CD4-positive, alpha-beta T cell treated with Interleukin-21 for 1 hour (primary cell): ENCODE measurements around the gene SVEP1.
"Not testable (repeated sequence)": the region's sequence is repeated elsewhere in the genome, so short reads cannot be mapped to it uniquely, and the experiment has no call there.

Experiments
- DNase-seq: peaks from one replicate; pipeline ENCODE4 v3.0.0-alpha.2; 2020

Gene SVEP1

DNA sequence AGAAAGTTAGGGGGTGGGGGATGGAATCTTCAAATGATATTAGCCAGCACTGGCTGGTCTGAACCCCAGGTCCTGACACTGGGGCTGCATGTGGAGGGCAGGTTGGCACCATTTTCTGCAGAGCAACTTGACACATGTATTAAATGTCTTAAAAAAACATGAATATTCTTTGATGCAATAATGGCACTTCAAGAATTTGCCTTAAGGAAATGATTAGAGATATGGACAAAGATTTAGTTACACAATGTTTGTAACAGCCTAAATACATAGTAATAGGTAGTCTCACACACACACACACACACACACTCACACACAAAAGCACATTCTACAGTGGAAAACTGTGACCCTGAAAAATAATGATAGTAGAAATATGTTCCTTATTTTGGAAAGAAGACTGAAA lies 3.6 kb downstream of the SVEP1 start:
- no peak for DNase-seq

DNA sequence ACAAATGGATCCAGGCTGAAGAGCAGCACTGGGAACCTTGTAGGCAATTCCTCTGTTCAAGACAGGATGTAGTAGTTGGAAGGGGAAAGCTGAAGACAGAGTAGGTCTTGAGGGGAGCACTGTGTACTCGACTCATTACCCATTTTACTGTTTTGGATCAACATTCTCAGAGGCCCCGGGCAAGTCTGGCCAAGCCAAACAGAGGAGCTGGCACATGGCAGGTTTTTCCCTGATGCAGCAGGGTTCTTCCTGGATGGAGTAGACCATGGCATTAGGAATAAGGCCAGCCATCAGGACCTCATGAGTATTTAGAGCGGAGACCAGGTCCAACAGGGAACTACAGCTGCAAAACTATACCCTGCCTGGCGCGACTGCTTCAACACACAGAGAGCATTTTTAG lies 4.4 kb downstream of the SVEP1 start:
- no peak for DNase-seq

DNA sequence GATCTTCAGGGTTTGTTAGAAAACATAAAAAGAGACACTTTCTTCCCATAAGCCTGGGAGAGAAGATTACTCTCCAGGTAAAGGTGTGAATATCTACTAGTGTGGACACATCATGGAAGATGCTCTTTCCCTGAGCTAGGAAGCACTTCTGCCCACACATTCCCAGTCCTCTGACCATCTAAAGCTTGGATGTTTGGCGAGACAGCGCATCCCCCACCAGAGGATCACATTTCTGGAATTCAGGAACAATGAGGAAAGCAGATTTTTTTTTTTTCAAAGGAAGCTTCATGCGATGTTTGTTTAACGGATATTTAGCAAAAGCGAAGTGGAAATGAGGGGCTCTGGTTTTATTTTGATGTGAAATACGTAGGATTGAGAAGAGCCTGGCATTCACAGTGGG lies 6.2 kb downstream of the SVEP1 start:
- DNase-seq, result no peak

DNA sequence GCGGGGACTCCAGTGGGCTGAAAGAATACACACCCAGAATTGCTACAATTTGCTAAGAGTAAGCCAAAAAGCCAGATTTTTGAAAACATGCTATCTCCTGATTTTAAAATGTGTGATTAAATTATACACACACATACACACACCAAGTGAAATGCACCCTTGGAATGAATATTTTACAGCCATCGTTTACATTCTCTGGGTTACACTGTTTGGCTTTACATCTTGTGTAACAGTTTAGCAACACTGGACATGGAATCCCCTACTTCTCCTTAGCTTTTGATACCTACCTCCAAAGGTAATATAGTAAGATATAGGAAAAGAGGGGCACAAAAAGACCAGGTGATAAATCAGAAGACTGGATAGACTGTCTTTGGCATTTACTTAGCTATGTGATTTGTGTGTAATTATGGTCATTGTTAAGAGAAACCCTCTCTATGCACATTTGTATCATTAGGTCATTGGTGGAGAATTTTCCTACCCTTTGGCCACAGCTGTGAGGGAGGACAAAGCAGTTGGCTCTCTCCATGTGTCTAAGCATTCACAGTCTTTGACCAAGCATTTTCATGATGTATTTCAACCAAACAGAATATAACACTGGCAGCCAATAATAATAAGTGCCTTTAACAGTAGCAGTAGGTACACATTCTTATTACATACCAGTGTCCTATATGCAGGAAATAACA lies 7.6 kb downstream of the SVEP1 start:
- no peak for DNase-seq

DNA sequence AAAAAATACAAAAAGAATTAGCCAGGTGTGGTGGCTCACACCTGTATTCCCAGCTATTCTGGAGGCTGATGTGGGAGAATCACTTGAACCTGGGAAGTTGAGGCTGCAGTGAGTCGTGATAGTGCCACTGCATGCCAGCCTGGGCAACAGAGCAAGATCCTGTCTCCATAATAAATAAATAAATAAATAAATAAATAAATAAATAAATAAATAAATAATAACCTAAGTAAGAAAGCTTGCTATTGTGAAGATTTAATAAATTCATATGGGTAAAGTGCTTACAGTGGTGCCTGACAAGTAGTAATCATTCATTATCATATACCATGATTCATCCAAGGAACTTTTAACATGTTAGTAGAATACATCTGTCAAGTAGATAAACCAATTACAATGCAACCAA lies 13.4 kb downstream of the SVEP1 start:
- no peak for DNase-seq

DNA sequence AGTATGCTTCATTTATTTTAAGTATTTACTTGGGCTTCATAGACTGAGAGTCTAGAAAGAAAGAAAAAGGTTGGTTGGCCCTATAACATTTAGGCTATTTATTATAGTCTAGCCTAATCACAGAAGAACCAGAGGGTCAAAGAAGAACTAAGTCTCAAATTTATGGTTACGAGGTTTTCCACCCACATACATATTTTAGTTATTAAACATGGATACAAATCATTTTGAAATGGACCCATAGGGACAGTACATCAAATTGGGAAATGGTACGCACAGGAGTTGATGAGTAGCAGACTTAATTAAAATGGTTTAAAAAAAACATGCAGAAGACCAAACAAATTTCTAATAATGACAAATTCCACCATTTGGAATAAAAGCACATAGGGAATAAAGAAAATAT lies 17.7 kb downstream of the SVEP1 start:
- DNase-seq, result no peak

DNA sequence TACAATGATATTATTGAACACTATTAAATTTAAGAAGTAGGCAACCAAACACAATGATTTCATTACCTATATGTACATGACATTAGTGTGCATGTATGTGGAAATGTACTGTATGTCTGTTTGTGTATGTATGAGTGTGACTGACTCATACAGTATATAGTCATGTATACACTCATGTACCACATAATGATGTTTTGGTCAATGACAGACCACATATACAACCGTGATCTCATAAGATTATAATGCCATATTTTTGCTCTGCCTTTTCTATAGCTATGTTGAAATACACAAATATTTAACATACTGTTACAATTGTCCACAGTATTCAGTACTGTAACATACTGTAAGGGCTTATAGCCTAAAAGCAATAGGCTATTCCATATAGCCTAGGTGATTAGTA lies 19.7 kb downstream of the SVEP1 start:
- DNase-seq, result no peak

DNA sequence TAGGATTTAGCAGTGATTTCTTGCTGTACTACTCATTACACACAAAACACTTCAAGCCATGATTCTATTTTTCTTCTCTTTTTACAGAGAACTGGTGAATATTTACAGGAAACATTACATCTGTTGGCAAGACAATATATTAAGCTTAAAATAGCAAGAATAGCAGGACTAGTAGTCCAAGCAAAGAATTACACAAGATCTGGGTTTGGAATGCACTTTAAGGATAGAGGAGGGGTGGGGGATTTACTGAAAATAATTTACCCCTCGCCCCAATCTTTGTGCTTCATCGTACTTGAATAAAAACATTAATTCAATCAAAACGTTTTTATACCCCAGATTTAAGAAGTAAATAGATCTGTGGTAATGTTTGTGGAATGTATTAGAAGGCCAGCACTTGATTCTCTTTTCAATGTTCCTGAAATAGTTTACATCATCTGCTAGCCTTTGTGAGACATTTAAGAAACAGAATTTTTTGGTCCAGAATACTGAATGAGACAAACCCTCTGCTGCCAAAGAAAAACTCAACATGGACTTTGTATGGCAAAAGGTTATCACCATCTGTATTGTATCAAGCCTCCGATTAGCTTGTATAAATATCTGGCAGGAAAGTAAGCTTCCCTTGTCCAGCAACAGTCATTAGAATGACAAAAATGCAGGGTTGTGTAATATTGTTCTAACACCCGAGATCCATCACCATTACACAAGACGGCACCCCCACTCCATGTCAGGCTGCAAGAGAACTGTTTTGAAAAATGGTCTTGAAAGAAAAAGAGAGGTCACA lies 23.8 kb downstream of the SVEP1 start:
- DNase-seq, result no peak

DNA sequence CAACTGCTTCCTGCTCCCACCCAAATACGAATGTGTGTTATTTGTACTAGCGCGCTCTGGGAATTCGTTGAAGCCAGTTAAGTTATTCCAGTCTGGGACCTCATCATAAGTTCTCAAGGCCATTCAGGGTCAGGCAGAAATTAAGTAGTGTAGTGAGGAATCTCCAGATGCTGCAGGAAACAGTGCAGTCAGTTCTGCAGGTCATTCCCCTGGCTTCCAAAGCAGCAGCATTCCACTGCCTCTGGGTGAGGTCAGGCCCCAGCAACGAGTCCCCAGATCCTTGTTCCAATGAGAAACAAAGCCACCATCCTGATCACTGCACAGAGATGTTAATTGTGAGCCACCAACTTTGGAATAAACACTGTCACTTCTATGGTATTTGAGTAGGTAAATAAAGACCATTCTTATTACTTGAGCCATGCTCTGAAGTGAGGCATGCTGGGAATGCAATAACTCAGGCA lies 33.1 kb downstream of the SVEP1 start:
- DNase-seq, result no peak

DNA sequence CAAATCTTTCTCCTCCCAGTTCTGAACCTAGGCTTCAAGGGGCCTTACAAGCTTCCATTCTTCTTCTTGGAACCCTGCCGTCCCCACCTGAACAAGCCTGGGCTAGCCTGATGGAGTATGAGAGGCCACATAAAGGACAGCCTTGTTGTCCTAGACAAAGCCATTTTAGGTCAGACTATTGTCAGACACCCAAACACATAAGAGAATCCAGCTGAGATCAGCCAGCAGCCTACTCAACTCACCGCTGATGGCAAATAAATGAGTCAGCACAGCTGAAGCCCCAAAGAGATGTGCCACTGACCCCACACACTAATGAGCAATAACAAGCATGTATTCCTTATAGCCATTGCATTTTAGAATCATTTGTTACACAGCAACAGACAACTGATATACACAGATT lies 33.8 kb downstream of the SVEP1 start:
- DNase-seq, result no peak

DNA sequence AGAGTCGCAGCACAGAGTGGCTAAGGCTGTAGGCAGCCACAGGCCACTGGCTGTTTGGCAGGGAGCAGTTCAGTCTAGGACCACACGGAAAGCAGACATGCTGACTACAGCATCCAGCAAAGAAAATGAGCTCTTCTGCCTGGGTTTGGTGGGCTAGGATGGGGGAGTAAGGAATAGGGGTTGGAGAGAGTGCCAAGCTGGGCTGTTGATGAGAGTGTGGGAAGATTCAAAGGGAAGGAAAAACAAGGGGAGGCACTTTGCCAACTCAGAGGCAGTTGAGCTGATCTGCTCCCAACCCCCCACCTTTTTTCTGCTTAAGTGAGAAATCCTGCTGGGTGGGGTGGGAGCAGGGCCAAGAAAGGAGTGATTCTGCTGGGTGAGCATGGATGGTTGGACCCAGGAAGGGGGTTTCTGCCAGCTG lies 35.9 kb downstream of the SVEP1 start:
- no peak for DNase-seq

DNA sequence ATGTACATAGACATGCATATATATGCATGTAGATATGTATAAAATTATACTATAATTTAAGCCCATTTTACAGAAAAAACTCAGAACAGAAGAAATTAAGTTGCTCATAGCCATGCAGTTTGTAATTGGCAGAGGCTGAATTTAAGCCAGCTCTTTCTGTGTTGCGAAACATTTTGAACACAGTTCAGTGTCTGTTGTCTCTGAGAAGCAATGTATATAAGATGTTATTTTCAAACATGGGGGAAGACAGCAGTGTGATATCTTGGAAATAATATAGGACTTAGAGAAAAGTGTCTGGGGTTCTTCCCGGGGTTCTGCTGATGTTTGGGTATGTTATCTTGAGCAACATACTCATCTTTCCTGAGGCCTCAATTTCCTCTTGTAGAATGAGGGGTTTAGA lies 37.6 kb downstream of the SVEP1 start:
- no peak for DNase-seq

DNA sequence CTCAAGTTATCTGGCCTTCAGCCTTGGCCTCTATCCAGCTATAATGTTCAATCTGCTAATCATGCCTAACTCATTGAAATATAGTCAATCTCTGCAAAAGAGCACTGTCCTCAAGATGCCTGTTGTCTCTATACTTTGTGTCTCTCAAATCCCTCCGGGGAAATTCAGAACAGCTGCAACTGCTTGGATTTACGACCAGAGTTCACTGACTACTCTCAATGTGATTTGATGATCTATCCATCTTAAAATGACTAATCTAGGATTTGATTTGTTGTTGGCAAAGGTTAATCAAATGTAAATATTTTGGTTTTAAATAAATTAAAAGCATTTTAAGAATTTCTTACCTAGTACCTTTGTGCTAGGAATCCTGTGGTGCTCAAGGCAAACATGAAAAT lies 40.9 kb downstream of the SVEP1 start:
- DNase-seq, result no peak

DNA sequence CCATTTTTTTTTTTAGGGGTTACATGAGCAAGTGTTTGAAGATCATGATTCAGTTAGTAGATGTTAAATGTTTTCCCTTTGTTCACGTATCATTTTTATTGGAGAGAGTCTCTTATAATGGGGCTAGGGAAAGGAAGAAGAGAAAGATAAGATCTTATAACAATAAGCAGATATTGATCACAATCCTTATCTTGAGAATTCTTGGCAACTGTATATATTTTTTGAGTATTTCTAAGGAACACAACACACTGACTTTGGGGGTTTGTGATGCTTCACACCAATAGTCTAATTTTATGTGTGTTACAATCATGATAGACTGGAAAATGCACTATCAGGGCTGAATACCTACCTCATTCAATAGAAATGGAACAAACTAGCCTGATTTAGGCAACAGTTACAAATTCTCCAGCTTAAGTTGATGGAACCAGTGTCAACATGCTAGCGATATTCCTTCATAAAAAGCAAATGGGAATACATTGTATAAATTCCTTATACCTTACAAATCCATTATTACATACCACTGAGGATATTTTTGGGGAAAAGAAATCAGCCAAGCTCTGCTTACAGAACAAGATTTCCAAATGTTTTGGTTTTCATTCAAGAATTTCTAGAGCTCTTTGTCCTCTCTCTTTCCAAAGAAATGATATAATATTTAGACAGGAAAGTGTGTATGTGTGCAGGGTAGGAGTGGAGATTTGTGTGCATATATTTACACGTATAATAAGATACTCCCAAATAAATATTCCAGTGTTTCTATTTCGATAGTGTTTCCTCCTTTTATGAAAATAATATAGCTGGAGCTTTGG lies 41.5 kb downstream of the SVEP1 start:
- DNase-seq, result no peak

DNA sequence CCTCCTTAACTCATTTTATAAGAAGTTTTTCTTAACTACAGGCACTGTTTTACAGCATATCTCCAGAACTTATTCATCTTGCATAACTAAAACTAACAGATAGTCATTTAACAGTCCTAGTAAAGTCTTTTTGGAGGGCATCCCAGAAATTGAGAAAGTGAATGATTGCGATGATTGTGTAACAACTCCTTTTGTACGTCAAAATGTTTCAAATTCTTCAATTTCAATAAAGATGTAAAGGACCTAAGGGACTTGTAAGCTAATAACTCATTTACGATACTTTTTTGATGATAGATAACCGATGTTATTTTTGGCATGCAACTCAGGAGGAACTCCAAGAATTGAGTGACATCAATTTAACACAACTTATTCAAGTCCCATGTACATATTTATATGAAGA lies 42.7 kb downstream of the SVEP1 start:
- DNase-seq, result no peak

DNA sequence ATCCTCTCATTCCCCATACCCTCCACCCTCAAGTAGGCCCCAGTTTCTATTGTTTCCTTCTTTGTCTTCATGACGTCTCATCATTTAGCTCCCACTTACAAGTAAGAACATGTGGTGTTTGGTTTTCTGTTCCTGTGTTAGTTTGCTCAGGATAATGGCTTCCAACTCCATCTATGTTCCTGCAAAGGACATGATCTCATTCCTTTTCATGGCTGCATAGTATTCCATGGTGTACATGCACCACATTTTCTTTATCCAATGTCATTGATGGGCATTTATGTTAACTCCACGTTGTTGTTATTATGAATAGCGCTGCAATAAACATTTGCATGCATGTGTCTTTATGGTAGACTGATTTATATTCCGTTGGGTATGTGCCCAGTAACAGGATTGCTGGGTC lies 45.4 kb downstream of the SVEP1 start:
- DNase-seq, result not testable (repeated sequence)

DNA sequence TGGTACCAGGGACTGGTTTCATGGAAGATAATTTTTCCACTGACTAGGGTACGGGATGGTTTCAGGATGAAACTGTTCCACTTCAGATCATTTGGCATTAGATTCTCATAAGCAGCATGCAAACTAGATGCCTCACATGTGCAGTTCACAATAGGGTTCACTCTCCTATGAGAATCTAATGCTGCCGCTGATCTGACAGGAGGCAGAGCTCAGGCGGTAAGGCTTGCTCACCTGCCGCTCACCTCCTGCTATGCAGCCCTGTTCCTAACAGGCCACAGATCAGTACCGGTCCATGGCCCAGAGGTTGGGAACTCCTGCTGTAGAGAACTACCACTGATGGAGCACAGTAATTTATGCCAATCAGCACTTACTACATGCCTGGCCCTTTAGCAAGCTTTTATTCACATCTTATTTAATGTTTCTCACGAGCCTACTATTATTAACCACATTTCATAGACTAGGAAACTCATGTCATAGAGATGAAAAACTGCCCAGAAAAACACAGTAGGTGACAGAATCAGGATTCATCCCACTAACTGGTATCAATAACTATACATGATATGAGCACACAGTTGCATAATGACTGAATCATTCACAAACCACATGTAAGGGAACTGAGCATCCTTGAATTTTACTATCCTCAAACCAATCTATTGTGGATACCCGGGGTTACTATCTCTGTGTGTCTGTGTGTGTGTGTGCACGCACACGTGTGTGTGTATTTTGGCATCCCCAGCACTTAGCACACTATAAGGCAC lies 46.5 kb downstream of the SVEP1 start:
- DNase-seq, result no peak

DNA sequence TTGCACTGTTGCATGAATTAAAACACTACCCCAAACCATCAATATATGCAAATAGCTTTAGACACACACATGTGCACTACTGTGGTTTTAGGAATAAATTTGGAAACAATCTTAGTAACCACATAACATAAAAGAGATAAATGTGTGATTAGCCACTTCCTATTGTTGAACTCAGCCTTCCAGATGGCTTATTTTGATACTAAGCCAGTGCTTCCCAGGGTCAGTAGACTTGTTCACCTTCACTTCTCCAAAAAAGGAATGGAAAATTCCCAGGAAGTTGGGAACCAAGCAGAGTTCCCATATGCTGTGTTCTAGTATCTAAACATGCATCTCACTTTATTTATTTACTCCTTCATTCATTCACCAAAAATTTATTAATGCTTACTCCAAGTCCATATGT lies 47.8 kb downstream of the SVEP1 start:
- DNase-seq, result no peak

DNA sequence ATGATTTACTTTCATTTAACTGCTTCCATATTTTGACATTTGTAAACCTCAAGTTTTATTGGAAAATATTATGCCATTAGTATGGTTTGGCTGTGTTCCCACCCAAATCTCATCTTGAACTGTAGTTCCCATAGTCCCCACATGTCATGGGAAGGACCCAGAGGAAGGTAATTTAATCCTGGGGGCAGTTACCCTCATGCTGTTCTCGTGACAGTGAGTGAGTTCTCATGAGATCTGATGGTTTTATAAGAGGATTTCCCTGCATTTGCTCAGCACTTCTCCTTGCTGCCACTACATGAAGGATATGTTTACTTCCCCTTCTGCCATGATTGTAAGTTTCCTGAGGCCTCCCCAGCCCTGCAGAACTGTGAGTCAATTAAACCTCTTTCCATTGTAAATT lies 48.3 kb downstream of the SVEP1 start:
- not testable (repeated sequence) for DNase-seq

DNA sequence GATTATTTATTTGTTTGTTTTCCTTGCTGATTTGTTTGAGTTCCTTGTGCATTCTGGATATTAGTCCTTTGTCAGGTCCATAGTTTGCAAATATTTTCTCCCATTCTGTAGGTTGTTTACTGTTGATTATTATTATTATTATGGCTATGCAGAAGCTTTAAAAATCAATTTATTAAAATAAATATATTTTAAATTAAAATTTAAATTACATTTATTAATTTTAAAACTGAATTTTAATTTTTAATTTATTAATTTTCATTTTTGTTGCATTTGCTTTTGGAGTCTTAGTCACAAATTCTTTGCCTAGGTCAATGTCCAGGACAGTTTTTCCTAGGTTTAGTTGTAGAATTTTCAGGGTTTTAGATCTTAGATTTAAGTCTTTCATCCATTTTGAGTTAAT lies 50.9 kb downstream of the SVEP1 start:
- no peak for DNase-seq

DNA sequence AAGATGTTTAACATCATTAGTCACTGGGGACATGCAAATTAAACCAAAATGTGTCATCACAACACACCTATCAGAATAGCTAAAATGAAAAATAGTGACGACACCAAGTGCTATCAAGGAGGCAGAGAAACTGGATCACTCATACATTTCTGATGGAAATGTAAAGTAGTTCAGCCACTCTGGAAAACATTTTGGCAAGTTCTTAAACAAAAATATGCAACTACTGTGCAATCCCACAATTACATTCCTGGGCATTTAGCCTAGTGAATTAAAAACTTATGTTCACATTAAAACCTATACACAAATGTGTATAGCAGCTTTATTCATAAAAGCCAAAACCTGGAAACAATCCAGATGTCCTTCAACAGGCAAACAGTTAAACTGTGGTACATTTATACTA lies 53.1 kb downstream of the SVEP1 start:
- no peak for DNase-seq

DNA sequence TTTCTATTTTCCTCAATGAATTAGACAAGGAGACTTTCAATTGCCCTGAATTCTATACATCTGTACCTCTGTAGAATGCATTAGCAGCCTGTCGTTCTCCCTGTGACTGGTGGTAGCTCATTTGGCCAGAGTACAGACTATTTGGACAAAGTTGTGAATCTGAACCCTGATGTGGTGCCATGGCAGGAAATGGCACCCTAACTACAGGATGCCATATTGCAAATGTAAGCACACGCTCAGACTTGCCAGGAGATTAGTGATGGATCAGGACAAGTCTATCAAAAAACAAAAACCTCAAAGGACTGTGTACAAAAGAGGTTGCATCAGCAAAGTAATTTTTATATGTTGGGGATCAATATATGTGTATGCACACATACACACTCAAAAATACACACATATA lies 58.3 kb downstream of the SVEP1 start:
- no peak for DNase-seq

DNA sequence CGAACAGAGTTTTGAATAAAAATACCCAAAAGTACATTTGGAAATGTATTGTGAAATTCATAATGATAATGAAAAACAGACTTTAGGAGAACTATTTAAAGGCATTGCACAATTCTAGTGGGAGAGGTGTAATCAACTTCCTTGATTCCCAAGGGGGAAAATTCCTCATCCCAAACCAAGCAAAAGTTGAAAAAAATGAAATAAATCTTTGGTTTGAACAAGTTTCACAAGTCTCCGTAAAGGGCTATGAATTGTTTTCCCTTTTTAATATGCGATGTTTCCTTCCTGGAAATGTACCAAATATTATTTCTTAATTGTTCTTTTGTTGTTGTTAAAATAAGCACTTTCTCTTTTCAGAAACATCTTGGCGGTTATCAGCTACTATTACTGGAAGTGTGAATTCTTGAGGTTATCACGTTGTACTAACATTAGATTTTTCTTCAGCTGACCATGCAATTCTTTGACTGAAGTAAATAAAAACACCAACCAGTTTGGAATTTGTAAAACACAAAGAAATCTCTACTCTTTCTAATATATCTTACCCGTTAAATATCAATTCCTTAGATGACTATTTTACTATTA lies 59.3 kb downstream of the SVEP1 start:
- no peak for DNase-seq
